SK-N-SH treated with all-trans-retinoic acid at 6 μM for 48 hours (cell line): ENCODE measurements around the gene CR1.

Experiments used
- ATAC-seq: fragments of 200-7000 bp; cut with Tn5 transposase; 3 replicates; pipeline ENCODE4 v1.9.1; 2020; ENCODE audit warnings: mild to moderate bottlenecking, moderate library complexity
- ARNTL ChIP-seq: fragments of 450-650 bp; formaldehyde crosslinking; IDR thresholded peaks from 2 replicates; pipeline ENCODE4 v1.5.0; 2020; ENCODE audit warnings: low read depth, mild to moderate bottlenecking, moderate library complexity, borderline replicate concordance
- BACH2 ChIP-seq: fragments of 250-450 bp; sonication (Bioruptor Pico); IDR thresholded peaks from 2 replicates; pipeline ENCODE4 v1.9.0; 2021; ENCODE audit warnings: mild to moderate bottlenecking, borderline replicate concordance
- CSDC2 ChIP-seq: fragments of 250-450 bp; sonication (Bioruptor Pico); IDR thresholded peaks from 2 replicates; pipeline ENCODE4 v1.5.0; 2020; ENCODE audit warnings: mild to moderate bottlenecking, moderate library complexity
- CSRNP3 ChIP-seq: fragments of 250-450 bp; sonication (Bioruptor Pico); IDR thresholded peaks from 2 replicates; pipeline ENCODE4 v1.5.1; 2021; ENCODE audit warnings: mild to moderate bottlenecking, moderate library complexity
- ESRRG ChIP-seq: fragments of 250-450 bp; sonication (Bioruptor Pico); IDR thresholded peaks from 2 replicates; pipeline ENCODE4 v1.6.1; 2021; ENCODE audit warnings: mild to moderate bottlenecking
- GLIS3 ChIP-seq: fragments of 250-450 bp; sonication (Bioruptor Pico); IDR thresholded peaks from 2 replicates; pipeline ENCODE4 v1.5.0; 2020; ENCODE audit warnings: mild to moderate bottlenecking, moderate library complexity
- ISL1 ChIP-seq: fragments of 250-450 bp; sonication (Bioruptor Pico); IDR thresholded peaks from 2 replicates; pipeline ENCODE4 v2.1.2; 2022; ENCODE audit warnings: mild to moderate bottlenecking, moderate library complexity
- OSR1 ChIP-seq: fragments of 250-450 bp; sonication (Bioruptor Pico); IDR thresholded peaks from 2 replicates; pipeline ENCODE4 v1.8.0; 2022; ENCODE audit warnings: moderate library complexity, mild to moderate bottlenecking, inconsistent platforms
- PATZ1 ChIP-seq: fragments of 250-450 bp; sonication (Bioruptor Pico); IDR thresholded peaks from 2 replicates; pipeline ENCODE4 v1.8.0; 2020; ENCODE audit warnings: mild to moderate bottlenecking, moderate library complexity, borderline replicate concordance
- POU6F1 ChIP-seq: fragments of 250-450 bp; sonication (Bioruptor Pico); IDR thresholded peaks from 2 replicates; pipeline ENCODE4 v1.8.0; 2021; ENCODE audit warnings: low read depth, mild to moderate bottlenecking, moderate library complexity, borderline replicate concordance
- PPARA ChIP-seq: fragments of 250-450 bp; sonication (Bioruptor Pico); IDR thresholded peaks from 2 replicates; pipeline ENCODE4 v1.5.0; 2020; ENCODE audit warnings: mild to moderate bottlenecking, borderline replicate concordance
- RARB ChIP-seq: fragments of 250-450 bp; sonication (Bioruptor Pico); IDR thresholded peaks from 2 replicates; pipeline ENCODE4 v1.8.0; 2021; ENCODE audit warnings: mild to moderate bottlenecking, moderate library complexity
- TCF4 ChIP-seq: fragments of 250-450 bp; sonication (Bioruptor Pico); IDR thresholded peaks from 2 replicates; pipeline ENCODE4 v1.8.0; 2021; ENCODE audit warnings: mild to moderate bottlenecking, moderate library complexity, borderline replicate concordance
- TOX ChIP-seq: fragments of 250-450 bp; sonication (Bioruptor Pico); IDR thresholded peaks from 2 replicates; pipeline ENCODE4 v1.8.0; 2021; ENCODE audit warnings: mild to moderate bottlenecking, moderate library complexity, borderline replicate concordance
- TSHZ2 ChIP-seq: fragments of 250-450 bp; sonication (Bioruptor Pico); IDR thresholded peaks from 2 replicates; pipeline ENCODE4 v1.5.0; 2020; ENCODE audit warnings: mild to moderate bottlenecking, moderate library complexity
- ZC3H10 ChIP-seq: fragments of 250-450 bp; sonication (Bioruptor Pico); IDR thresholded peaks from 2 replicates; pipeline ENCODE4 v1.5.1; 2021; ENCODE audit warnings: mild to moderate bottlenecking, moderate library complexity
- ZFP3 ChIP-seq: fragments of 250-450 bp; sonication (Bioruptor Pico); IDR thresholded peaks from 2 replicates; pipeline ENCODE4 v1.5.0; 2020; ENCODE audit warnings: mild to moderate bottlenecking, moderate library complexity
- ZFP30 ChIP-seq: fragments of 450-650 bp; formaldehyde crosslinking; IDR thresholded peaks from 2 replicates; pipeline ENCODE4 v1.5.0; 2022; ENCODE audit warnings: mild to moderate bottlenecking, moderate library complexity
- ZNF8 ChIP-seq: fragments of 450-650 bp; formaldehyde crosslinking; IDR thresholded peaks from 2 replicates; pipeline ENCODE4 v1.5.0; 2020; ENCODE audit warnings: mild to moderate bottlenecking, moderate library complexity

CR1 gene

DNA sequence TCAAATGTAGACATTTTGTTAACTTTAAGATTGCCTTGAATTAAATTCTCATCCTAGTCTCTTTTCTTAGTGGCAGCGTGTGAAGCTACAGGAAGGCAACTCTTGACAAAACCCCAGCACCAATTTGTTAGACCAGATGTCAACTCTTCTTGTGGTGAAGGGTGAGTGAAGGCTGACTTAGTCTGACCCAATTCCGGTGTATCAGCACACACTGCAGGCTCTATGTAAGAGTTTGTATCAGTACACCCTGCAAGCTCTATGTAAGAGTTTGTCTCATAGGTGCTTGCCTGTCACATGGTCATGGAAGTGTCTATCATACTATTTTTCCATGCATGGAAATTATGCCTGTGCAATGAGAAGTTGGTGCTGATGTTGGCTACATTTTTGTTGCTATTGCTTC is 25.0 kb upstream of the CR1 start:
- no peak for TF ChIP-seq BACH2 (CRISPR knock-in tag)
- TF ChIP-seq TOX (CRISPR knock-in tag), result no peak
- ATAC-seq, result no peak

DNA sequence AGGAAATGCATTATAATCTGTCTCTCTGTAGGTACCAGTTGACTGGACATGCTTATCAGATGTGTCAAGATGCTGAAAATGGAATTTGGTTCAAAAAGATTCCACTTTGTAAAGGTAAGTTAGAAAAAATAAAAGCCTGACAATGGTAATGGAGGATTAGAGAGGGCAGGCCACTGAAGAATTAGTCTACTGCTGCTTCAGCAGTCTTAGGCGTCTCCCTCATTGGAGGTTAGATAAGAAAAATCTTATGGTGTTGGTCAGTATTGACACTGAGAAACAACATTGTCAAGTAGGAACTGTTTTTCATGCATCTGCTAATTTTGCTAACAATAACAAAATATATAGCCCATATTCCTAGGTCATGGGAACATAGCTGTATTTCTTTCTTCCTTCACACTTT is 21.7 kb upstream of the CR1 start:
- TF ChIP-seq RARB (CRISPR knock-in tag) (no peak), ESRRG (CRISPR knock-in tag) (no peak), TSHZ2 (no peak), PPARA (CRISPR knock-in tag) (no peak), ZFP30 (no peak), PATZ1 (CRISPR knock-in tag) (no peak), ZC3H10 (CRISPR knock-in tag) (no peak), TCF4 (CRISPR knock-in tag) (no peak), POU6F1 (CRISPR knock-in tag) (no peak), TOX (CRISPR knock-in tag) (no peak)
- no peak for ATAC-seq

GRCh38 chr1:207486198-207486597 is 9.8 kb upstream of the CR1 start:
- TF ChIP-seq ZNF8 (no peak), BACH2 (CRISPR knock-in tag) (no peak), PATZ1 (CRISPR knock-in tag) (no peak), RARB (CRISPR knock-in tag) (no peak), ARNTL (CRISPR knock-in tag) (no peak), GLIS3 (CRISPR knock-in tag) (no peak), TSHZ2 (no peak), POU6F1 (CRISPR knock-in tag) (no peak), OSR1 (no peak), ZFP3 (CRISPR knock-in tag) (no peak), ZFP30 (no peak), ESRRG (CRISPR knock-in tag) (no peak), CSDC2 (CRISPR knock-in tag) (no peak), TOX (CRISPR knock-in tag) (no peak), CSRNP3 (no peak), ISL1 (CRISPR knock-in tag) (no peak), TCF4 (CRISPR knock-in tag) (no peak)
- ATAC-seq, result no peak
